BJ (cell line): ENCODE data around the gene LCN12. TPM values are rescaled to one million over a fixed set of nuclear protein-coding genes. Genes with fewer than 3 reads are reported as not detected.

Experiments used
- CTCF ChIA-PET: fragments of 350-600 bp; formaldehyde crosslinking; extraction: SDS; loops from one replicate; lab custom pipeline; 2021; ENCODE audit warnings: antibody characterized with exemption, inconsistent platforms; lab: Yijun Ruan, JAX
- POLR2A ChIA-PET: fragments of 300-600 bp; sonication (Branson Sonifier 250); formaldehyde crosslinking; extraction: SDS; loops from one replicate; lab custom pipeline; 2021; ENCODE audit warnings: antibody characterized with exemption; lab: Charles Lee
- DNase-seq: peaks from one replicate; pipeline ENCODE4 v3.0.0-alpha.2; 2011; ENCODE audit warnings: low read depth
- H3K27me3 ChIP-seq: 2 replicates; pipeline ENCODE4 v1.6.0; 2011; ENCODE audit warnings: low read length; ENCODE audit not compliant: control insufficient read depth, insufficient read depth
- H3K36me3 ChIP-seq: 2 replicates; pipeline ENCODE4 v1.5.1; 2011; ENCODE audit warnings: low read length; ENCODE audit not compliant: control insufficient read depth, insufficient read depth
- H3K4me3 ChIP-seq: 2 replicates; pipeline ENCODE4 v1.5.1; 2011; ENCODE audit warnings: low read depth, mild to moderate bottlenecking, control low read depth, low read length
- polyA plus RNA-seq: library from polyadenylated mRNA; depleted of rRNA; stranded (reverse); fragments of >200 nt; gene quantifications from 2 replicates; pipeline ENCODE4 v1.2.3, GENCODE V29; 2011
- TF ChIP-seq, protein P1 (sequence below): IDR thresholded peaks from 2 replicates; pipeline ENCODE4 v1.5.1; 2011; ENCODE audit warnings: low read depth, mild to moderate bottlenecking, control low read depth, inconsistent platforms, low read length, moderate library complexity; ENCODE audit not compliant: insufficient read depth

LCN12 gene
- polyA plus RNA-seq, 1 experiment, result 0.36 TPM

DNA sequence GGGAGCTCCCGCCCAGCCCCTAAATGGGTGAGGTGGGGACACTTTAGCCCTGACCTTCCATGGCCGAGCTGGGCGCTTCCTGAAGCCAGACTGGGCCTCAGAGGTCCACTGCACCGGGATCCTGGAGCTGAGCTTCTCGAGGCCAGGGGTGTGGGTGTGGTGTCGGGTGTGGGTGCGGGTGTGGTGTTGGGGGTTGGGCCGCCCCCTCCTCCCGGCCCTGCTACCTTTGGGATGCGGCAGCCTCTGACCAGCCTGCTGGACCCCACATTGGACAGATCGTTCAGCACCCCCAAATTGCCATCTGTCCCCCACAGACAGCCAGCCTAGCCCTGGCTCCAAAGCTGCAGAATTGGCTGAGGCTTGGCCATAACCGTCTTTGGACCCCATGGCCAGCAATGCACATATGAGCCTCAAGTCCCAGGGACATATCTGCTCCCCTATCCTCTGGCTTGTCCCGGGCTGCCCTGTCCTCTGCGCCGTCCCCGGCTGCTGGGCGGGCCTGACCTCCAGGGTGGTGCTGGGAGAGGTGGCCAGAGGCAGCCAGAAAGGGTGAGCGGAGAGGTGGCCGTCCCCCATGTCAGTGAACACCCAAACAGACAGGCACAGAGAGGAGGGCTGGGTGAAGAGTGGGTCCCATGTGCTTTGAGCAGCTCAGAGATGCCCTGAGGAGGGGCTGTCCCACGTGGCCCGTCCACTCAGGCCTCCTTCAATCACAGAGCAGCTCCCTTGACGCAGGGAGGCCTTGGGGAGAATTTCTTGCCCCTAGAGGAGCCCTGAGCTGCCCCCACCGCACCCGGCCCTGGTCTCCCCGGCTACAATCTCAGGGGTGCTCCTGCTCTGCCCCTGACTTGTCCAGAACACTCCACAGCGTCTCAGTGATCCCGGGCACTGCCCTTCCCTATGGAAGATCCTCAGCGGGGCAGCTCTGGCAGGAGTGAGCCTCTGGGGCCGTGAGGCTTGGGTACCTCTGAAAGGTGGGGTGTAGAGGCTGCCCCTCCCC, 21.8 kb downstream of the LCN12 start:
- POLR2A ChIA-PET, result no interaction called here
- no peaks in the 10 kb centered on the region for H3K36me3 ChIP-seq
- no peaks in the 10 kb centered on the region for H3K27me3 ChIP-seq
- H3K4me3 ChIP-seq, result no peak overlapping the region
- no peak for DNase-seq
- TF ChIP-seq, protein P1, sequence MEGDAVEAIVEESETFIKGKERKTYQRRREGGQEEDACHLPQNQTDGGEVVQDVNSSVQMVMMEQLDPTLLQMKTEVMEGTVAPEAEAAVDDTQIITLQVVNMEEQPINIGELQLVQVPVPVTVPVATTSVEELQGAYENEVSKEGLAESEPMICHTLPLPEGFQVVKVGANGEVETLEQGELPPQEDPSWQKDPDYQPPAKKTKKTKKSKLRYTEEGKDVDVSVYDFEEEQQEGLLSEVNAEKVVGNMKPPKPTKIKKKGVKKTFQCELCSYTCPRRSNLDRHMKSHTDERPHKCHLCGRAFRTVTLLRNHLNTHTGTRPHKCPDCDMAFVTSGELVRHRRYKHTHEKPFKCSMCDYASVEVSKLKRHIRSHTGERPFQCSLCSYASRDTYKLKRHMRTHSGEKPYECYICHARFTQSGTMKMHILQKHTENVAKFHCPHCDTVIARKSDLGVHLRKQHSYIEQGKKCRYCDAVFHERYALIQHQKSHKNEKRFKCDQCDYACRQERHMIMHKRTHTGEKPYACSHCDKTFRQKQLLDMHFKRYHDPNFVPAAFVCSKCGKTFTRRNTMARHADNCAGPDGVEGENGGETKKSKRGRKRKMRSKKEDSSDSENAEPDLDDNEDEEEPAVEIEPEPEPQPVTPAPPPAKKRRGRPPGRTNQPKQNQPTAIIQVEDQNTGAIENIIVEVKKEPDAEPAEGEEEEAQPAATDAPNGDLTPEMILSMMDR, result no peak
- CTCF ChIA-PET, result interaction anchor here (0.7 to 2.5 kb wide), 4 partner anchors 26 to 186 kb away, joined by 3 to 11 read pairs (median 4); no protein-coding TSS in a partner anchor

DNA sequence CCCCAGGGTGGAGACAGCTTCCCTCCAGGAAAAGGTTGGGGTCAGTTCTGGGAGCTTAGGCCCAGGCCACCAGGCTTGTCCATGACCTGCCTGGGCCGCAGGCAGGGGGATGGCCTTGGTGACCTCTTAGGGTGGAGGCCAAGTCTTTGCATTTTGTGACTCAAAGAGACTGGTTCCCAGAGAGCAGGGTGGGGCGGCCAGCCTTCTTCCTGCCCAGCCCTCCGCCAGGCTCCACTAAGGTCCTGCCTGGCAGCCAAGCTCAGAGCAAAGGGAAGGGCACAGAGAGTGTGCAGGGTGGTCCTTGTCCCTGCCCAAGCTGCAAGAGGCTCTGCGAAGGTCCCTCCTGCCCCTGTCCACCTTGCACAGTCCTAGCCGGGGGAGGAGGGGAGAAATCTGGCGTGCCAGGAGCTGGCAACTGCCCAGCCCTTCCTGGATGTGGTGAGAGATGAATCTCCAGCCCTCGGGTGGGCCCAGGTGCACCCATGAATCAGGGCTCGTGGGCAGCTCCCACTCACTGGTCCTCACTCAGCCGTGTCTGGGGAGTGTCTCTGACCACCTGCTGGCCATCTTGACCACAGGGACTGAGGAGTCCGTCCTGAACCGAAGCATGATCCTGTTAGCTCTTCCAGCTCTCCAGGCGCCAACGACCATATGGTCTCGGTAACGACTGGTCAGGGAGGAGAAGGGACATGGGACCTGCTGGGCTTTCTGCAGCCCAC, 22.9 kb downstream of the LCN12 start:
- no peak overlapping the region for H3K4me3 ChIP-seq
- TF ChIP-seq, protein P1, result no peak
- ChIA-PET CTCF (interaction anchor here (1.4 to 2.5 kb wide), 3 partner anchors 27 to 61 kb away, joined by 4 to 11 read pairs (median 11); no protein-coding TSS in a partner anchor), POLR2A (no interaction called here)
- no peak for DNase-seq
- H3K27me3 ChIP-seq, result no peaks in the 10 kb centered on the region
- no peaks in the 10 kb centered on the region for H3K36me3 ChIP-seq

DNA sequence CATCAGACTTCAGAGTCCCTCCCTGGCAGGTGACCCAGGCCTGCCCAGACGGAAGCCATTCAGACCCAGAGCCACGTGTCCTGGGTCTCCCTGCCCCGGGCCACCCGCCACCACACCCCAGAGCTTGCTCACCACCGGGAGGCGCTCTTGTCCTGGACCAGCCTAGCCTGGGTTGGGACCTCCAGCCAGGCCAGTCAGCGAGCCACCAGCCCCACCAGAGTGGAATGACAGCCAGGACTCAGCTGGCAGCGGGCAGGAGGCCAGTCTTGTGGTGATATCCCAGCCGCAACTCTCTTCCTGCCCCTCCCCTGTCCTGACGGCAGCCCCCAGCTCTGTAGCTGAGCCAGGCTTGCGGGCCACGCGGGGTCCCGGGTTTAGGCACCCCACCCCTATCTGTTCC, 23.6 kb downstream of the LCN12 start:
- no peak overlapping the region for H3K4me3 ChIP-seq
- DNase-seq, result no peak
- CTCF ChIA-PET, result interaction anchor here (1.4 to 2.5 kb wide), 3 partner anchors 28 to 60 kb away, joined by 4 to 11 read pairs (median 11); no protein-coding TSS in a partner anchor
- POLR2A ChIA-PET, result no interaction called here
- TF ChIP-seq, protein P1, result 0 out of 2 replicates have a peak, but pooled peaks have one; percentile 13
- no peaks in the 10 kb centered on the region for H3K27me3 ChIP-seq
- no peaks in the 10 kb centered on the region for H3K36me3 ChIP-seq

- Histone ChIP-seq H3K27me3 (no peaks in the 10 kb centered on the region), H3K4me3 (peak within 1 kb of the TSS; percentile 51), H3K36me3 (no peaks in the 10 kb centered on the region)
- CTCF ChIA-PET, result no interaction called here
- TF ChIP-seq, protein P1, result no peak
- no peak for DNase-seq
- POLR2A ChIA-PET, result no interaction called here
Measured at GRCh38 chr9:136977223-136977622, 25.1 kb downstream of the LCN12 start, which contains the start of gene PTGDS. TSS of gene PTGDS (plus strand) at chr9:136977504. CDS start at chr9:136977579, 75 bp downstream.
